ENCODE measurements around the gene CYP26B1.

CYP26B1 gene

DNA sequence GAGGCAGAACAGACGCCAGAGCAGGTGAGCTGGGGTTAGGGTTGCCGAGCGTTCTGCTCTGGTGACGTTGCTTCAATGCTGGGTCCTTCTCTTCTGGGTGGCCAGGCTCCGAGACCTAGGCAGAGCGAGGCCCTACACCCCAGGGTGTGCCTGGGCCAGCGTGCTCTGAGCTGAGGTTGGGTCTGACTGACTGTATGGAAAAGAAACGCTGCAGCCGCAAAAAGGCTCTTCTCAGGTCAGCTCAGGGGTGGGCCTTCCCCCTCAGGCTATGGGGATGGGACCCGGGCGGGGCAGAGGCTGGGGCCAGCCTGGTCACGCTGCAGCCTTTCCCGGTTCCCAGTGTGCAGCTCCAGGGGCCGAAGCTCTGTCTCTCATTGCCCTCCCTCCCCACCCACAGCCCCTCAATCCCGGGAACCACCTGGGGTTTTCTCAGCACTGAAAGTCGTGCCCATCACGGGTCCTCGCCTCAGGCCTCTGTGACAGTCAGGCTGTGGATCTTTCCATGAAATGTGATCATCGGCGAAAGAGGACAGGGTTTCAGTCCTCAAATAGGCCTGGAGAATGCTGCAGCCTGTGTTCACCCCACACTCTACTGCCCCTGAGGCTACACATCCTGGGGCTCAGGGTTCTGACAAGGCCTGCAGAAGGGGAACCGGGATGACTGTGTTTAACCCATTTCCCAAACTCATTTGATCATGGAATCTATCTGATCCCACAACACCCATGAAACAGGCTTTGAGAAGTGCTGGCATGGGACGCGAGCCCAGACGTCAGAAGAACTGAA, 19.4 kb downstream of the CYP26B1 start:
- no peak for DNase-seq

DNA sequence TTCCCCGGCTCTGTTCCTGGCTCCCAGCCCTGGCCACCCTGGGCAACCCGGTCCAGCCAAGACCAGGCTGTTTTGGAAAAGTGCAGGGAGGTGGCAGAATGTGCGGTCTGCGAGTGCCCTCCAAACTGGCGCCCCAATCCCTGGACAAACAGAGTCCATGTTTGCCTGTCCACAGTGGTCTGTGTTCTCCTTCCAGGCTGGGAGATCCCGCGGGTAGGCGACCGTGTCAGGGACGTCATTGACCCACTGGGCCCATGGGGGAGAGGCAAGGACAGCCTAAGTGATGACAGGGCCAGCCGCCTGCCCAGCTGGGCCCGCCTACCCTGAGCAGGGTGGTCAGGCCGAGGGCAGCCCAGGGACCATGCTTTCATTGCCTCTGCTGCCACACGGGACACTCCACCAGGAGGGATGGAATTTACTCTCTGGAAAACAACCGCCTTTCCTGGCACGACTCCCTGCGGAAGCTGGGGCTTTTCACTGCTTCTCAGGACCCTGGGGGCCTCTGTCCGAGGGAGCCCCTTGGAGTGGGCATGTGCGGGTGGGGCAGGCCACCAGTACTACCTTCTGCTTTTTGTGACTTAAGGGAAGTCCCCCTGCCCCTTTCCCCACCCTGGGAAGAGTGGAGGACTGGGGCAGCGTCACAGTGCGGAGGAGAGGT, 20.1 kb downstream of the CYP26B1 start:
- no peak for DNase-seq

DNA sequence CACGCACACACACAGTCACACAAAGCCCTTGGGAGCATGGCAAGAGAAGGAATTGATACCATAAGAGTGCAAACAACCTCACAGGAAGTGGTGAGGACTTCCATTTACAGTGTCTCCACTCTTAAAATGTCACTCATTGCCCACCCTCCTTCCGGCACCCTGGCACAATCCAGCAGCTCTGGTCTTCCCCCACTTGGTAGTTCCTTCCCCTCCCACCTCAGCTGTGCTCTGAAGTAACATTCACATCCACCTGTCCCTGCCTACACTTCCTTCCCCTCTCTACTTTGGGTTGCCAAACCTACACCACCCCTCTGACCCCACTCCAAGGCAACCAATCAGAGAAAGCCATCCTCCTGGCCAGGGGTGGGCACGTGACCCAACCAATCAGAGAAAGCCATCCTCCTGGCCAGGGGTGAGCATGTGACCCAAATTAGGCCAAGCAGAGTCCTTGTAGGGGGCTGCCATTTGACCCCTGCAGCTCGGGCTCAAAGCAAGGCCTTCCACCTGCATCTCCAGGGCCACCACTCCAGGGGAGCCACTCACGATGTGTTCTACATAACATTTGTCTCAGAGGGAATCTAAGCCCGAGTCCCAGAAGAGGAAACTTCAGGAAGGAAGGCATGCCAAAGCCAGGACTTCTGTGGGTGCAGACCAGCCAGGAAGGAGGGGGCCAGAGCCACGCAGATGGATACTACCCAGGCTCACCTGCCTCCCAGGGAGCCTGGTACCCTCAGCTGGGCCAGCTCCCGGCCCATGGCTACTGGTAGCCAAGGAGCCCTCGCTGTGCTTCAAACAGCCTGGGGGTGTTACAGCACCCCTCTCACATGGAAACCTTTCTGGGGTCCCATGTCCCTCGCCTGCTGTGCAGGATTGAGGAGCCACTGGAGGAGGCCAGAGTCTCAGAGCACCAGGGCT, 21.2 kb downstream of the CYP26B1 start:
- no peak for DNase-seq

DNA sequence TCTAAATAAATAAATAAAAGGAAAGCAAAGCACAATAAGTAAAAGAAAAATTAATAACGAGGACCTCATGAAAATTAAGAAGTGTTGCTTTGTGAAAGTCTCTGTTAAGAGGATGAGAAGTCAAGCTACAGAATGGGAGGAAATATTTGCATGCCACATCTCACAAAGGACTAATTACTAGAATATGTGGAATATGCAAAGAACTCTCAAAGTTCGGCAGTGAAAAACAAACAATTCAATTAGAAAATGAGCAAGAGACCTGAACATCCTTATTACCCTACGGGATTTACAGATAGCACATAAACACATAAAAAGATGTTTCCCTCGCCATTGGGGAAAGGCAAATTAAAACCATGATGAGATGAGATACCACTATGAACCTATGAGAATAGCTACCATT, 23.3 kb downstream of the CYP26B1 start:
- no peak for DNase-seq

DNA sequence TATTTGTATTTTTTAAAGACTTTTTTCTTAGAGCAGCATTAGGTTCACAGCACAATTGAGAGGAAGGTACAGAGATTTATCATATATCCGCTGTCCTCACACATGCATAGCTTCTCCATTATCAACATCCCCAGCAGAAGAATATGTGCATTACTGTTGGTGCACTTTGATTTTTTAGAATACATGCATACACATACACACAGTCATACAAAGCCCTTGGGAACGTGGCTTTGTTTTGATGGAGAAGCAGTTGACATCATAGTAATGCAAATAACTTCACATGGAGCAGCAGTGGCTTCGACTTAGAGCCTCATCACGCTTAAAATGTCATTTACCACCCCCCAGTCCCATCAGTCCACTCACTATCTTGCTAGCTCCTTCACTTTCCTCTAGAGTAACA, 26.5 kb downstream of the CYP26B1 start:
- no peak for DNase-seq

DNA sequence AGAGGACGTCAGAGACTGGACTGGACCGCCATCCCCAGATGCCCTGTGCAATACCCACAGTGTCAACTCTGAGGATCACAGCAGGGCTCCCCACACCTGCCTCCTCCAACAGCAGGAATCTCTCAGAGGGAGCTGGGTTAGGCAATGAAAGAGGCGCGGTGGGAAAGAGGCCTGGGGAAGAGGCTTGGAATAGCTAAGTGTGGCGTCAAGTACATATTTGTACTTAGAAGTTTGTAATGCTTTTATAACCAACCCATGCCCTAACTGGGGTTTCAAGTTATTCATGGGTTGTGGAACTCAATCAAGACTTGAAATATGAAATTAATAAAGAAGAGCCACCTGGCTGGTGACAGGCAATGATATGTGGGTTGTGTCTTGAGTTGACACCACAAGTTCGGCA, 28.7 kb downstream of the CYP26B1 start:
- DNase-seq: no peak

DNA sequence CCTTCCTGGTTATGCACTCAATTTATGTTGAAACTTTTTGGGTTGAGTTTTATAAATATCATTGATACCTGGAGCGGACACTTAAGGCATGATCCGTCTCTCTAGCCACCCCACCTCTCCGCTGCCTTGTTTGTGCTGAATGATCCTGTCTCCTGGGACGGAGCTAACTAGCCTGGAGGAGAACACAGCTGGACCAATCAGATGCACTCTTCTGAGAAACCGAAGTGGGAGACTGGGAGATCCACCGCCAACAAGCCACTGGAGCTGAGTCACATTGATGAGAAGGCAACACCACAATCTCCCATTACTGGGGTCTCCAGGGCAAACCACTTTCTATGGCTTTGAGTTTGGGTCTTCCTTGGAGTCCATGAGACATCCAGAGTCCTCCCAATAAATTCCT, 29.3 kb downstream of the CYP26B1 start:
- DNase-seq: no peak

DNA sequence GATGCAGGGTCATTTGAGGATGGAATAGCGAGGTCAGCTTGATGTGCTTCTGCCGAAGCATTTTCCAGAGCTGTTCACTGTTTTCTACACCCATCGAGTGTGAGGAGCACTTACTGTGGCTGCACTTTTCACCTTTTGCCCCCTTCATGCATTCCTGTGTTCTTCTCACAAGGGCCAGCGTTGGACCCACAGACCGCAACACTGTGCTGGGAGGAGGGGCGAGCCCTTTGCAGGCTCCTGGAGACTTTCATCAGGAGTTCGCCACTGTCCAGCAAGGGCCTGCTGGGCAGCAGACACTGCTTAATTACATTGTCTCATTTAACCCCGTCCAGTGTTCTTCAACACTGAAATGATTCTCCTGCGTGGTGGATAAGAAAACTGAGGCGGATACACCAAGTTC, 29.9 kb downstream of the CYP26B1 start:
- DNase-seq: no peak

DNA sequence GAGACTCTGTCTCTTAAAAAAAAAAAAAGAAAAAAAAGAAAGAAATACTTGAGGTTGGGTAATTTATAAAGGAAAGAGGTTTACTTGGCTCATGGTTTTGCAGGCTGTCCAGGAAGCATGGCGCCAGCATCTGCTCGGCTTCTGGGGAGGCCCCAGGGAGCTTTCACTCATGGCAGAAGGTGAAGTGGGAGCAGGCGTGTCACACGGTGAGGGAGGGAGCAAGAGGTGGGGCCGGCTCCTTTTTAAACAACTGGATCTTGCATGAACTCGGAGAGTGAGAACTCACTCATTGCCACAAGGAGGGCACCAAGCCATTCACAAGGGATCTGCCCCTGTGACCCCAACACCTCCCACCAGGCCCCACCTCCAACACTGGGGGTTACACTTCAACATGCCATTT, 30.6 kb downstream of the CYP26B1 start:
- DNase-seq: no peak

DNA sequence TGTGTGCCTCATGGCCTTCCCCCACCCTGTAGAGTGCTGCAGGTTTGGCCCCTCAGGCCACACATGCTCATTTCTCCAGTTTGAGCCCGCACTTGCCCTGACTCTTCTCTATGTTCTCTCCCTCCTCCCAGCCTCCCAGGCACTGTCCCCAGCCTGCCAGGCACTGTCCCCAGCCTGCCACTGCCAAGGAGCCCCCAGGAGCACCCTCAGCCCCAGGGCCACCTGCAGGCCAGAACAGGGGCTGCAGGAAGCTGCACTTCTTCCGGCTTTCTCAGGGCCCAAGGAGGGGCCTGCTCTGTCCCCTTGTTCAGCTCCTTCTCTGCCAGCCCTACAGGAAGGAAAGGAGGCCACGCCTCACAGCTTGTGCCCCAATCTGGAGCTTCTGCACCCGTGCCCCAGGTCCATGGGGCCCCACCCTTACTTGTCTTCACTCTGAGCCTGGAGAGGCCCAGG, 31.6 kb downstream of the CYP26B1 start:
- no peak for DNase-seq

DNA sequence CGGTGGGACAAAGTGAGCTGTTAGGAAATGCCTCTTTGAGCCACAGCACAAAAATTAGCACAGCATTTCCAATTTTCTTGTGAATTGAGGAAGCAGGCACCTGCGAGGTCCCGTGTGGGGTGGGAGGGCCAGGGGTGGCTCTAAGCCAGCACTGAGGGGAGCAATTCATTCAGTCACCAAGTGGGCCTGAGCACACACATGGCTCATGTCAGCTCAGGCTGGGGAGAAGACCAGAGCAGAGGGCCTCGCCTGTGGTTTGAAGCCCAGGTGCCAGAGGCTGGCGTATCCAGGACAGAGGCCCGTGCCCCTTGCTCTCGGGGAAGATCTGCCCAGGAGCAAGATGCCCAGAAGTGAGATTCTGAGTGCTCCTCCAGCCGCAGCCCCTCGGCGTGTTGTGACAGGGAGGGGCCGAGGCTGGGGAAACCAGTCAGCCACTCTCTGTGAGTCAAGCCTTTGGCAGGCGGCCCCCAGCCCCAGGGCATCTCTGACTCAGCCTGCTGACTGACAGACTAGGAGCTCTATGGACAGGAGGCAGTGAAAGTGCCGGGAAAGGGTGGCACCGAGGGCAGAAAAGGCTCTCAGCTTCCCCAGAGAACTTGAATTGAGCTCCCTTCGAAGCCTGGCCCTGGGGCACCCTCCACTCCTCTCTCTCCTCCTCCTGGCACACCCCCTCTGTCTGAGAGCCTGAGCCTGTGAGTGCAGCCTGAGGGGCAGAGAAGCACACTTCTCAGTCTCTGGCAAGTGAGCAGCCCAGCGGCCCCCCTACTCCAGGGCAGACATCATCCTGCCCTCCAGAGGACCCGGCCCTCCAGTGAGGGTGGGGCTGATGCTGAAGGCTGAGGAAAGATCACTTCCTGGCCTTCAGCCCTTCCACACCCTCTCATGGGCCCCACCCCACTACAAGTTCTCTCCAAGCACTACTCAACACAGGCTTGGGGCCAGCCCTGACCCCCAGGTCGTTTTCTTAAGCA, 32.3 kb downstream of the CYP26B1 start:
- DNase-seq: no peak

DNA sequence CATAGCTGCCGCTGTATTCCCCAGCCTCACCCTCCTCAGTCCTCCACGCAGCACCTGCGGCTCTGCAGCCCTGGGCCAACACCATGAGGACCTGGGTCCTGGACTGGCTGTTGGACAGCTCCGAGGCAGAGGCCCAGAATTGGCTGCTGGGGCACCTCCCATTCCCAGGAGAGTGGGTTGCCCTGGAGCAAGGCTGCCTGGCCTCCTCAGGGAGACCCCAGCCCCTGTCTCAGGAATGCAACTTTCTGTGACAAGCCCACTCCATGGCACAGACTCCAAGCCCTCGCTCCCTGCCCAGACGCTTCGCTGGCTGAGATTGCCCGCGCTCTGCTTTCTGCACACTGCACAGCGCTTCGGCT, 33.0 kb downstream of the CYP26B1 start:
- no peak for DNase-seq

DNA sequence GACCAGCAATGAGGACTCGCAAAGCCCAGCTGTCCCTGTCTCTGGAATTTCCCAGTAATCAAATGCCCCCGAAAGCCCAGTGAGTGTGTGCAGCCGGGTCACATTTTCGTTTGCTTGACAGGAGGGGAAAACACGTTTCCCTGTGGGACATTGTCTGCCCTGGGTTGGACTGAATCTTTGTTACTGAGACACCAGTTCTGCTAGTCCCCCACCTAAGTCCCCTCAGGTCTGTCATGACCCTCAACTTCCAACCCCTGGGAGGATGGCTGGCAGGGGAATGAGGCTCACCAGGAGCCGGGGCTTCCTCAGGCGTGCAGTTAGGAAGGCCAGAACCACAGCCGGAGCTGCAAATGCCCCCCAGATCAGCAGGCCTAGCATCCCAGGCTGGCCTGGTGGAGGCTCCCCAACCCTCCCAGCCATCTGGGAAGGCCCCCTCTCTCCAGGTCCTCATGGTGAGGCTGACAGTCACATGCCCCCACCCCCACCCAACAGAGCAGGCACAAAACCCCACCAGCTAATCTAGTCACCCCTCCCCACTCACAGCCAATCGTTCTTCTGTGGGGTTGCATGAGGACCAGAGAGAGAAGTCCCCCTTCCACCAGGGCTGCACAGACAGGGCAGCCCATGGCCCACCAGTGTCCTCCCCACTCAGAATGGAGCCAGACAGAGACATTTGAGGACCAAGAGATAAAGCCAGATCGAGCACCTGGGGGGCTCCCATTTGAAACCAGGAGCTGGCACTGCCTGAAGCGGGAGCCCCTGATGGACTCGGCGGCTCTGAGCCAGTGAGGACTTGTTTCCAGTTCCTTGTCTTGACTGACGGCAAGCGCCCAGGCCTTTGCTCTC, 33.6 kb downstream of the CYP26B1 start:
- no peak for DNase-seq

DNA sequence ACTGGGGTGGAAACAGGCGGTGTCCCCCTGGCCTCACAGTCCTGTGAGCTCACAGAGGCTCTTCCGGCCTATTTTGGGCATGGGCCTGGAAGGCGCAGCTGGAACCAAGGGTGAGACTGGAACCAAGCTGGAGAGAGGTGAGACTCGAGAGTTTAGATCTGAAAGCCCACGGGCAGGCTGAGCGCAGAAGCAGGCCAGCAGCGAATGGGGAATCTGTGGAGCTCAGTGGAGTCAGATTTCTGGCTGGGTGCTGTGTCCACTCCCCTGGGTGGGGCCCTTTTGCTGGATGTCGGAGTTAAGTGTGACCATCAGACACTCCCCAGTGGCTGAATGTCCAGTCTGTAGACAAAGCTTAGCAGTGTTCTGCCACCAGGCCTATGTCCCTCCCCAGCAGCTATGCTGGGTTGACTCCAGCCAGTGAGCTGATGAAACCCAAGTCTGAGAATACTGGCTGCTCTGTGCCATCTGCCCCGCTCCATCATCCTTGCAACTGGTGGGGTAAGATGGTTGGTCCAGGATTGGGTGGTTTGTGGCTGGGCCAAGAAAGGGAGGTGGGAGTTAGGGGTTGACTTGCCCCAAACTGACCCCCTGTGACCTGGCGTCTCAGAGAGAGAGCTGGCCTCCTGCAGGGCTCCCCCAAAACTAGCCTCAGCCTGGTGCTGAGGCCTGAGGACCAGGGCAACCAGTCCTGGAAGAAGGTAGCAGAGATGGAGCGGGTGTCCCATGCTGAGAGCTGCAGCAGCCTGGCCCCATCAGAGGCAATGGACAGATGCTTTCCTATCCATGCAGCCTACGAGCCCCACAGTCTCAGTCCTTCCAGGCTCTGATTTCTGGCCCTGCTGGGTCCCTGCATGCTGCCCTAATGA, 34.4 kb downstream of the CYP26B1 start:
- no peak for DNase-seq

DNA sequence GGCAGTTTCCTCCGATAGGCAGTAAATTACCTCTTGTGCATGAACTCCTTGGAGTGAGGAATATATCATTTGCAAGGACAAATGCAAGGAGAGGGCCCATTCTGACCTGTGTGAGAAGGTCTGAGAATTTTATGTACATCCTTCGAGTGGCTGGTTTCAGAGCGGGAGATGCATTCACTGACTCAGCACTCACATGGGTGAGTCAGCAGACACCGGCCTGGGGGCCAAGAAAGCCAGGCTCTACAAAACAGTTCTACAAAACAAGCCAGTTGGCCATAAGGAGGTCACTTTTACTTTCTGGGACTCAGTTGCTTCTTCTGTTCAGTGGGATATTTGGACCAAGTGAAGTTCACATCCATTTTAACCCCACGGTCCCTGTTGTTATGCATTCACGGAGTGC, 35.3 kb downstream of the CYP26B1 start:
- DNase-seq: no peak

DNA sequence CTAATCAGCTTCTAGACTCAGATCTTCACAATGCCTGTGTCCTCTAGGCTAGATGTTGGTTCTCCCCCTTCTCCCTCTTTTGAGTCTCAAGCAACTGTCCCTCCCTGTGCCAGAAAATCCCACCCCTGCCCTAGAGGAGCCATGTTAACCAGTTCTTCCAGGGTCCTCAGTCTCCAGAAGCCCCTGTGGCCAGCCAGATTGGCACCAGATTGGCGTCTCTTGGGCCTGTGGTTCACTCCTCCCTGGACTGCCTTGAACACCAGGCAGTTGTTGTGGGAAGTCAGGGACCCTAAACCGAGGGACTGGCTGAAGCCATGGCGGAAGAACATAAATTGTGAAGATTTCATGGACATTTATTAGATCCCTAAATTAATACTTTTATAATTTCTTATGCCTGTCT, 36.6 kb downstream of the CYP26B1 start:
- no peak for DNase-seq

DNA sequence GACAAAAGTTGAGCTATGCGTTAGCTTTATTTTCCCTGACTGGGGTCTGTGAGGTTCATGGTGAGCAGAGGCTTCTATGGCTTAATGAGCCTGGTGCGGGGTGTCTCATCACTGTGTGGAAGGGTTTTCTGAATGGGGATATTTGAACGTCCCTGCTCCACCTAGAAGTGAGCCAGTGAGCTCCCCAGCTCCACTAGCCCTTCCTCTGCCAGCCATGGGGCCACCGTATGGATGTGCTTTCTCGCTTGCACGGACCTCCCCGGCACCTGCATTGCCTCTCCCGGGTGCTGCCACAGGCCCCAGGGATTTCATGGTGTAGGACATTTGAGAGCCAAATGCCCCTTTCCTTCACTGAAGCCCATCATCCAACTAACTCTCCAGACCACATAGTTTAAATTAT, 37.8 kb downstream of the CYP26B1 start:
- DNase-seq: no peak

DNA sequence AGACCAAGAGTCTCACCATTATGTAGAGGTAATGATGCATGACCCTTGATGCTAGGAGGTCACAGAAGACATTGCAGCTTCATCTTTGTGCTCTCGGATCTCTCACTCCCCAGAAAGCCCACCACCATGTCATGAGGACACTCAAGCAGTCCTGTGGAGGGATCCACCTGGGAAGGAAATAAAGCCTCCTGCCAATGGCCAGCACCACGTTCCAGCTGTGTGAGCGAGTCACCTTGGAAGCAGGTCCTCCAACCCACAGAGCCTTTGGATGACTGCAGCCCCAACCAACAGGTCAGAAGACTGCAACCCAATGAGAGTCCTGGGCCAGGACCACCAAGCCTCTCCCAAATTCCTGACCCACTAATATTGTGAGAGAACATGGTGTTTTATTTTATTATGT, 38.4 kb downstream of the CYP26B1 start:
- no peak for DNase-seq

DNA sequence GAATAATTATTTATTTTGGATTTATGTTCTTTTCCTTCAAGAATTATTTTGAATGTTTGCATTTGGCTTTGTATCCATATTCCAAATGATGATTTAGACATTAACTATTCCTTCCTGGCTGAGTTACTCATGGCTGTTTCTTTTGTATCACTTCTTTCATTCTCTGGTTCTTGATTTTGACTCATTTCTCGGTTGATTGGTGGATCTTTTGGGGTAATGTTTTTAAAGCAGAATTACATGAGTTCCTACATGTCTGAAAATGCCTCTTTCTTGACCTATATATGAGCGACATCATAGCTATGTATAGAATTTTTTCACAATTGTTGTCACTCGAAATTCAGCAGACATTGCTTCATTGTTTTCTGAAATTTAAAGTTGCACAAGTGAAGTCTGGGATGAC, 39.5 kb downstream of the CYP26B1 start:
- no peak for DNase-seq

DNA sequence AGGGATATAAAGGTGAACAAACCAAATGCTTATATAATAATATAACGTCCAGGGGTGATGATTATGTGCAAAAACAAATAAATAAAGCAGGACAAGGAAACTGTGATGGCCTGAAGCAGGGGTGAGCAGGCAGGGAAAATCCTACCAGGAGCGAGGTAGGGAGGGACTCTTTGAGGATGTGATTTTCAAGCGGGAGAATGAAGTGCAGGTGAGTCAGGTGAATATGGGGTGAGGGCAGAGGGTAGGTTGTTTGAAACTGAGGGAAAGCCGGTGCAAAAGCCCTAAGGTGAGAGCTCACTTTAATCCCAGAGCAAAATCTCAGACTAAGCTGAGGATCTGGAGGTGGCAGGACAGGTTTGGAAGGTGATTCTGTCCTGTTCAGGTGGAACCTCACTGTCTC, 40.7 kb downstream of the CYP26B1 start:
- DNase-seq: no peak
